Activated naive CD8-positive, alpha-beta T cell treated with anti-CD3 and anti-CD28 coated beads, Interleukin-2, amount 50 U/mL, for 24 hours (primary cell): ENCODE results near the gene SLC9A5.

Experiments
- ATAC-seq: fragments of 150-1000 bp; cut with Tn5 transposase; one replicate; pipeline ENCODE4 v1.10.0; 2021
- DNase-seq: peaks from one replicate; pipeline ENCODE4 v3.0.0; 2021
- H3K27ac Mint-ChIP-seq: one replicate; pipeline ENCODE4 v1.8.0; 2021; ENCODE audit warnings: mild to moderate bottlenecking, mixed read lengths
- H3K27me3 Mint-ChIP-seq: one replicate; pipeline ENCODE4 v1.8.0; 2021; ENCODE audit warnings: mixed read lengths
- H3K36me3 Mint-ChIP-seq: one replicate; pipeline ENCODE4 v1.8.0; 2021; ENCODE audit warnings: low read depth, mixed read lengths
- H3K4me1 Mint-ChIP-seq: one replicate; pipeline ENCODE4 v1.8.0; 2021; ENCODE audit warnings: mixed read lengths
- H3K4me3 Mint-ChIP-seq: one replicate; pipeline ENCODE4 v1.8.0; 2021; ENCODE audit warnings: mild to moderate bottlenecking, moderate library complexity, mixed read lengths
- H3K9me3 Mint-ChIP-seq: one replicate; pipeline ENCODE4 v1.8.0; 2021; ENCODE audit warnings: mixed read lengths

Gene SLC9A5

DNA sequence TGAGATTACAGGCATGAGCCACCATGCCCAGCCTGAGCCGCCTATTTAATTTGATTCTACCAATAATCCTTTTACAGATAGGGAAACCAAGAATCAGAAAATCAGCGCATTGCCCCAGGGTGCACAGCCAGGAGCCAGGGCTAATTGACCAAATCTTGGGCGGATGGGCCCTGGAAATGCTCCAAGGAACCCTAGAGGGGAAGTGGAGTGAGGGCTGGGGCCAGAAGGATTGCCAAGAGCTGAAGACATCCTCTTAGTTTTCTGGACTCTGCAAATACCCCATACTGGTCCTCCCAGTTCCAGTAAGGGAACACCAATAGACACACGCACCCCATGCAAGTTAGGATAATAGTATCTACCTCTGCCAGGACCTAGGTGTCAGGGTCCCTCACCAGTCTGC is 5.3 kb upstream of the SLC9A5 start:
- no peaks in the 10 kb centered on the region for H3K27me3 Mint-ChIP-seq
- H3K4me3 Mint-ChIP-seq: peak overlapping the region; percentile 89
- H3K36me3 Mint-ChIP-seq: peaks cover 8% of the 10 kb centered on the region
- no peak for ATAC-seq
- peaks cover 55% of the 10 kb centered on the region for H3K4me1 Mint-ChIP-seq
- no peaks in the 10 kb centered on the region for H3K9me3 Mint-ChIP-seq
- H3K27ac Mint-ChIP-seq: peak overlapping the region; percentile 91
- no peak for DNase-seq

DNA sequence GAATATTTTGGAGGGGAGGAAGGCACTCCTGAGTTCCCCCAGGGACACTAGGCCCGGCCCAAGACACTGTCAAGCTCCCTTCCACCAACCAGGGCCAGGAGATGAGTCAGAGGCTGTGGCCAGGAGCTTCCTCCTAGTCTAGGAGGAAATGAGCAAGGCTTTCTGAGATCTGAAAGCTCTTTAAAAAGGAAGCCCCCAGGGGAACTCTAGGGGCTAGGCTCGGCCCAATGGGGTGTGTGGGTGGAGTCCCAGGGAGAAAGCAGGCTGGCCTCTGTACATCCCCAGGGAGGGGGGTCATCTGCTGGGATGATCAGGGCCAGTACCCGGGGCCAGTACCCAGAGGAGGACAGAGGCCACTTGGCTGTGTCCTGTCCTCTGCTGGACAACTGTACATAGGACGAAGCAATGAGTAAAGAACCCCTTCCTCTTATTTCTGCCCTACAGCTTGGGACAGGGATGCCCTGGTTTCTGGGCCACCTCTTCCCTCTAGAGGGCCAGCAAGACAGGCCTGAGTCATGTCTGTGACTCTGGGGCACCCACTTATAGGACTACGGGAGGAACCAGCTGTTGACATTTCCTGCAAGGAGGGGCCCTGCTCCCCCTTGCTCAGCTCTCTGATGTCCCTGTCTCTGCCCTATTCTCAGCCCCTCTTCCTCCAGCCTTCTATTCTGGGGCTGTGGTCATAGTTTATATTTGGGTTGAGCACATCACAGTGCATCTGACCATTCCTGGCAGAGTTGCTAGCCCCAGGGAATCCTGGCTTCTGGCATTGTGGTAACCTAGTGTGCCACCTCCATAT is 4.2 kb upstream of the SLC9A5 start:
- Mint-ChIP-seq H3K9me3 (no peaks in the 10 kb centered on the region), H3K4me3 (peak overlapping the region; percentile 89), H3K27ac (peak overlapping the region; percentile 91), H3K36me3 (peaks cover 4% of the 10 kb centered on the region), H3K4me1 (peaks cover 62% of the 10 kb centered on the region), H3K27me3 (peaks cover under 1% of the 10 kb centered on the region)
- DNase-seq: peak; percentile 81
- ATAC-seq: peak; percentile 74

DNA sequence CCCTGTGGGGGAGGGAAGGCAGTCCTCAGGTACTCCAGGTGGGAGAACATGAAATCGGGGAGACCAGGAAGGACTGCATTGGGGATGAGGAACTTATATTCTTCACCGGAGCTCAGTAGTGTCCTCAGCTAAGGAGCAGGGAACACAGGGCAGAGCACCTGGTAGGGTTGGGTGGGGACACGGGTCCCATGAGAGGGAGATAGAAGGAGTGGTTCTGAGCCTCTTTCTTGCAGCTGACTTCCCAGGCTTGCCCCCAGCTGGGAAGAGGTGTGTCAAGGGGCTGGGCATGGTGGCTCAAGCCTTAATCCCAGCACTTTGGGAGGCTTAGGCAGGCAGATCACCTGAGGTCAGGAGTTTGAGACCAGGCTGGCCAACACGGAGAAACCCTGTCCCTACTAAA is 3.6 kb upstream of the SLC9A5 start:
- ATAC-seq: no peak
- Mint-ChIP-seq H3K36me3 (peaks cover 3% of the 10 kb centered on the region), H3K9me3 (no peaks in the 10 kb centered on the region), H3K27ac (peak overlapping the region; percentile 91), H3K4me3 (peak overlapping the region; percentile 89), H3K27me3 (peaks cover 5% of the 10 kb centered on the region), H3K4me1 (peaks cover 67% of the 10 kb centered on the region)
- DNase-seq: no peak

DNA sequence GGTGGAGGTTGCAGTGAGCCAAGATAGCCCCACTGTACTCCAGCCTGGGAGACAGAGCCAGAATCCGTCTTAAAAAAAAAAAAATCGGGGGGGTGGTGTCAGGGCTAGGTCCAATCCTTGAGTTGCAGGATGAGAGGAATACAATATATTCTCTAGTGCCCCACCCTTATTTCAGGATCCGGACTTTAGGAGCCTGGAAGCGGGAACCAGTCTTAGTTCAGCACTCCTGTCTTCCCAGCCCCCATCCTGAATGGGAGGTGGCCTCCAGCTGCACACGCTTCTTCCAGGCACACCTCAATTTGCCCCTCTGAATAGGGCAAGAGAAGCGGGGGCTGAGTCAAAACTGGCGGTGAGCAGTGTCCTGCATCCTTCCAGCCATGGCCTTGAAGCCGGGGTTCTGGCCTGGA is 3.1 kb upstream of the SLC9A5 start:
- ATAC-seq (no peak), DNase-seq (no peak)
- peaks cover 5% of the 10 kb centered on the region for H3K27me3 Mint-ChIP-seq
- H3K27ac Mint-ChIP-seq: no peak overlapping the region
- peaks cover 3% of the 10 kb centered on the region for H3K36me3 Mint-ChIP-seq
- peak overlapping the region; percentile 89 for H3K4me3 Mint-ChIP-seq
- H3K9me3 Mint-ChIP-seq: no peaks in the 10 kb centered on the region
- peaks cover 67% of the 10 kb centered on the region for H3K4me1 Mint-ChIP-seq

DNA sequence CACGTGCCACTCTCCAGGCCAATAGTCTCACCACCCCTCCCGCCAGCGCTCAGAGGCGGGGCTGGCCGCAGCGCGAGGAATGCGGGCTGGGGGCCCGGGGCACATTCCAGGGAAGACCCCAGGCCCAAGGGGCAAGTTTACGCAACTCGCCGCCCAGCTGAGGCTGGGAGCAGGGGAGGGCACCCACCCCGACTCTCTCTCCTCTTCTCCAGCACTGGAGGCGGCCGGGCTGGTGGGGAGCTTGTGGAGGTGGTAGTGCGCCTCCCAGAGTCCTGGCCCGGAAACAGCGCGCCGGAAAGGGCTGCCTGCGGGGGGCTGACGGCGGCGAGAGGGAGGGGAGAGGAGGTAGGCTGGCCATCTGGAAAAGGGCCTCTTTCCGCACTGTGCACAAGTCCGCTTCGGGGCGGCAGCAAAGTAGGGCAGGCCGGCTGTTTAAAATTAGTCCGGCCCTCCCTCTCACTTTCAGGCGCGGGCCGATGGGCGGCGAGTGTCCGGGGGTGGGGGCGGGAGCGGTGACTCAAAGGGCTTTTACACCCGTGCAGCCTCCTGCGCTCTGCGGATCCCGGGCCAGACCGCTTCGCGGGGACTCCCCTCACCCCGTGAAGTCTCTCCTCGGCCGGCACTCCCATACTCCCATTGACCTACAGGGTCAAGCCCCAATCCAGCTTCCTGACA is 2.6 kb upstream of the SLC9A5 start:
- peaks cover 64% of the 10 kb centered on the region for H3K4me1 Mint-ChIP-seq
- H3K9me3 Mint-ChIP-seq: no peaks in the 10 kb centered on the region
- H3K36me3 Mint-ChIP-seq: peaks cover 3% of the 10 kb centered on the region
- H3K27me3 Mint-ChIP-seq: peaks cover 5% of the 10 kb centered on the region
- H3K4me3 Mint-ChIP-seq: peak overlapping the region; percentile 89
- peak overlapping the region; percentile 83 for H3K27ac Mint-ChIP-seq
- ATAC-seq (peak; percentile 14), DNase-seq (peak; percentile 75)

DNA sequence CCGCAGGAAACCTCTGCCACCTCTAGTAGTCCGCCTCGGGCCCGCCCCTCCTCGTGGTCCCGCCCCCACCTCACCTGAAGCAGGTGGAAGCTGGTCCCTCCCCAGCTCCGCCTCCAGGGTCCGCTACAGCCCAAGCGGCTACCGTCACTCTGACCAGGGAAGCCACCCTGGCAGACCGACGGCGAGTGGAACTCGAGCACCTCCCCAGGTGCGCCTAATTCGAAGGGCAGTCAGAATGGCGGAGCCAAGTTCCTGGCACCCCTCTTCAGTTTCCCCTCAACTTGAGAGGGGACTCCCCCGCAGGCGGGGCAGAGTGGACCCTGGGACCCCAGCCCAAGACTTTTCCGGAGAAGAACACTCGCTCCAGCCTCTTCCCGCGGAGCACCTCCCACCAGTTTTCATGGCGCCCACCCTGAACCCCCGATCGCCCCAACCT is 2.0 kb upstream of the SLC9A5 start:
- peak; percentile 0 for ATAC-seq

DNA sequence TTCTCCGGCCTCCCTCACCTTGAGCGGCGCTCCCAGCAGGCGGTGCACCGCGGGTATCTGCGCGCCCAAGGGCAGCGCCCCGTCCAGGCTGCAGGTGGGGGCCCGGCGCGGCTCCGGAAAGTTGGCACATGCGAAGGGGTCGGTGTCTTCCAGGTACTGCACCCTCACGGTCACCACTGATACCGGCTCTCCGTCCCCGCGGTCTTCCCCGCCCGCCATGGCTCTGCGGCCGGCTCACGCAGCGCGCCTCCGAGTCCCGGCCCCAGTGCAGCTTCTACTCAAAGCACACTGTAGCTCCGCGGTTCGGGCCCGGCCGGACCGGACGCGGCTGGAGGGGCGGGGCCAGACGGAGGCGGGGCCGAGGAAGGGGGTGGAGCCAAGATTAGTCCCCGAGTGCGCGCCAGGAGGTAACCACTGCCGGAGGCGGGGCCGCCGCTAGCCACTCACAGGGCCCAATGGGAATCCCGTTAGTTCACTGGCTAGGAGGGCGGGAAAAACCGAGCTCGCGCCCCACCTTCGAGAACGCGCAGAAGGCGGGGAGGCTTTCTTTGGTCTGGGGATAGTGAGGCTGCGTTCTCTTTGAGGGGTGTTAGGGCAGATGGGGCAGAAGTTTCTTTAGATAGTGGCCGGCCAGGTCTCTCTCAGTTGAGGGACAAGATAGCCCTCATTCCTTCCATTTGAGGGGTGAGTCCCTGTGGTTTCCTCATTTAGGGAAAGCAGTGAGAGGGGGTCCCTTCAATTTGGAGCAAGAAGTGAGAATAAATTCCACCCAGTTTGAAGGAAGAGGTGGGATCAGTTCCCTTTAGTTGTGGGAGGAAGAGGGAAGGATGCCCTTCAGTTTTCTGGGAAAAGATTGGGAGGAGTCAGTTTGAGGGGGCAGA is 1.3 kb upstream of the SLC9A5 start, which contains the start of gene FHOD1:
FHOD1 (minus strand) TSS at position 290 of the 881 bp plus-strand sequence; CDS start at position 219, 71 bp downstream.
- DNase-seq (peak; percentile 100), ATAC-seq (peak; percentile 58)
- H3K4me1 Mint-ChIP-seq: peaks cover 53% of the 10 kb centered on the region
- H3K27me3 Mint-ChIP-seq: peaks cover 5% of the 10 kb centered on the region
- peak within 1 kb of the TSS; percentile 83 for H3K27ac Mint-ChIP-seq
- no peaks in the 10 kb centered on the region for H3K9me3 Mint-ChIP-seq
- H3K4me3 Mint-ChIP-seq: peak within 1 kb of the TSS; percentile 89
- H3K36me3 Mint-ChIP-seq: peaks cover 2% of the 10 kb centered on the region

More for the DNA sequence above, 2.0 kb upstream of the SLC9A5 start:
- peaks cover 5% of the 10 kb centered on the region for H3K27me3 Mint-ChIP-seq
- H3K9me3 Mint-ChIP-seq: no peaks in the 10 kb centered on the region
- DNase-seq: no peak
- peaks cover 58% of the 10 kb centered on the region for H3K4me1 Mint-ChIP-seq
- peak overlapping the region; percentile 83 for H3K27ac Mint-ChIP-seq
- H3K36me3 Mint-ChIP-seq: peaks cover 3% of the 10 kb centered on the region
- H3K4me3 Mint-ChIP-seq: peak overlapping the region; percentile 89

DNA sequence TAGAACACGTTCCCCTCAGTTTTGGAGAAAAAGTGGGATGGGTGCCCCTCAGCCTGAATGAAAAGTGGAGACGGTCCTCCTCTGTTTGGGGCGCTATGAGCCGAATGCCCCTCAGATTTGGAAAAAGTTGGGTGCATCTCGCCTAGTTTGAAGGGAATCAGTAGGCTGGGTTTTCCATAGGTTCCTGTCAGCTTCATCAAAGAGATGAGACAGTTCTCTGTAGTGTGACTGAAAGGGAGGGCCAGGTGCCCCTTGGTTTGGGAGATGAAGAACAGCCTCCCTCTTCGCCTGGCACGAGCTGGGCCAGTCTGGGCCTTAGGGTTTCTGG is 742 bp upstream of the SLC9A5 start:
- peaks cover 5% of the 10 kb centered on the region for H3K27me3 Mint-ChIP-seq
- H3K4me3 Mint-ChIP-seq: peak overlapping the region; percentile 89
- peaks cover 50% of the 10 kb centered on the region for H3K4me1 Mint-ChIP-seq
- no peak for DNase-seq
- ATAC-seq: no peak
- H3K36me3 Mint-ChIP-seq: no peaks in the 10 kb centered on the region
- H3K27ac Mint-ChIP-seq: peak overlapping the region; percentile 83
- H3K9me3 Mint-ChIP-seq: no peaks in the 10 kb centered on the region

DNA sequence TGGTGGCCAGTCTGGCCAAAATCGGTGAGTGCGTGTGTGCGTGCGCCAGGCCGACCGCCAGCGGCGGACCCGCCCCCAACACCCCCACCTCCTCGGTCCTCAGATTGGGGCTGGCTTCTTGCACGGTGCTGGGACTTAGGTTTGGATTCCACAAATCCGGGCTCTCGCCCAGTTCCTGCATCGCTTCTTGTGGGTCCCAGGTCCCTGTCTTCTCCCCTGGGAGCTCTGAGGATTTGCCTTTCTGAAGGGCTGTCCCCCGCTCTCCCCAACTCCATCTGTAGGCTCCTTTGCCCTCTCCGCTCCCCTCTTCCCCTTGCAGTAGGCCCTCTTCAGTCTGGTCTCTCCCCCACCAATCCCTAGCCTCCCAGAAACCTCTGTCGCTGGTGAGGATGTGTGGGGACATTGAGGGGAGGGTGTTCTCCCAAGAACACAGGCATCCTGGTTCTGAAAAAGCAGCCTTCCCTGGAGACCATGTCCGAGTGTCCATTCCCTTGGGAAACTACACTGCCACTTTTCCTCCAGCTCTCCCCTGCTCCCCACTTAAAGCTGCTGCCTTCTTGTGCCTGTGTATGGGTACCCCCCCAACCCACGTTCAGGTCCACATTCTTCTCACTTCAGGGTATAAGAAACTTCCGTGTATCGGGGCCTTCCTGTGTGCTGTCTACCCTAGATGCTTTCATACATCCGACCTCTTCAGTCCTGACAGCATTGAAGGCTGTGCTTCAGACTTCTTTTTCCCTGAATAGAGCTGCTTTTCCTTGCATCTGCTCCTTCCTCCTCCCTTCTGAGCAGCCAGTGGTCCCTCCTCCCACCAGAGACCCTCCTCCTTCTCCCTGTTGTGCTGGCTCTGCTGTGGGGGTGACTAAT is 632 bp downstream of the SLC9A5 start:
- no peaks in the 10 kb centered on the region for H3K9me3 Mint-ChIP-seq
- DNase-seq (no peak), ATAC-seq (no peak)
- no peaks in the 10 kb centered on the region for H3K36me3 Mint-ChIP-seq
- peaks cover 5% of the 10 kb centered on the region for H3K27me3 Mint-ChIP-seq
- peaks cover 36% of the 10 kb centered on the region for H3K4me1 Mint-ChIP-seq
- H3K27ac Mint-ChIP-seq: peak overlapping the region; percentile 79
- peak overlapping the region; percentile 89 for H3K4me3 Mint-ChIP-seq

DNA sequence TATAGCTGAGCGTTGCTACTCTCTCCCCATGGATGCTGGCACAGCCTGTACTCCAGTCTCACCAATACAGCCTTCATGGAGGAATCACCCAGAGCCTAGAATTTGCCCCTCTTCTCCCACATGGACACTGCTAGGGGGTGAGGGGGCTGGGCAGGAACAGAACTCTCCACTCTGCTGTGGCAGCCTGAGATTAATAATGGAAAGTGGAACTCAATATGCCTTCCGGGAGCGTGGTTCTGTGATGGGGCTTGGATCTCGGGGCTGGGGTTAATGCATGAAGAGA is 1.2 kb downstream of the SLC9A5 start:
- DNase-seq (no peak), ATAC-seq (no peak)
- H3K4me1 Mint-ChIP-seq: peaks cover 30% of the 10 kb centered on the region
- H3K9me3 Mint-ChIP-seq: no peaks in the 10 kb centered on the region
- no peaks in the 10 kb centered on the region for H3K36me3 Mint-ChIP-seq
- H3K4me3 Mint-ChIP-seq: peak overlapping the region; percentile 89
- H3K27me3 Mint-ChIP-seq: peaks cover 5% of the 10 kb centered on the region
- H3K27ac Mint-ChIP-seq: peak overlapping the region; percentile 79

DNA sequence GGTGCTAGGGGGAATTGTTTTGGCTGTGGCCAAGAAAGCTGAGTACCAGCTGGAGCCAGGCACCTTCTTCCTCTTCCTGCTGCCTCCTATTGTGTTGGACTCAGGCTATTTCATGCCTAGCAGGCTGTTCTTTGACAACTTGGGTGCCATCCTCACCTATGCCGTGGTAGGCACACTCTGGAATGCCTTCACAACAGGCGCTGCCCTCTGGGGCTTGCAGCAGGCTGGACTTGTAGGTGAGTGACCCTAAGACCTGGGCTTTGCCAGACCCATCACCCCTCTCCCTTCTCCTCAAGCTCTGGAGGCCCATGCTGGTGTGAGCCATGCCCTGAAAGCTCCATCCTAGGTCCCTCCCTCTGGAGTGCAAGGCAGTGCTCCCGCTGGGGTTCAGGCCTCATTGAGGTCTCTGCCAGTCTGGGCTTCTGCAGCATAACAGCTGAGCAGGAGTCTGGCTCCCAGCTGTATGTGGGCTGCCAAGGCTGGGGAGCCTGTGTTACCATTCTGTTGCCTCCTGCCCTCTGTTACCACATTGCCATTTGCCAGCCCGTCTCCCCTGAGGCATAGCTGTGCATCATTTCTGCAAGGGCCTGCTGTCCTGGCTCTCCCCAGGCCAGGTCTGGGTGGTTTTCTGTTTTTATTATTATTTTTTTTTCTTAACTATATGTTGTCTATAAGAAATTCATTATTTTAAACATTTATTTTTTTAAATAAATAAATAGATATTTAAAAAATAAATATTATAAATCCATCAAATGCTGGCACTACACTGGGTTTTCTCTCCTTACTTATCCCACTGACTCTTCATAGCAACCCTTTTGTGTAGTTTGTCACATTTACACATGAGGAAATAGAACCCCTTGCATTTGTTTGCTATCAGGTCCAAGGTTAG is 4.1 kb downstream of the SLC9A5 start:
- H3K27ac Mint-ChIP-seq: no peak overlapping the region
- H3K27me3 Mint-ChIP-seq: peaks cover 8% of the 10 kb centered on the region
- H3K4me3 Mint-ChIP-seq: no peak overlapping the region
- peaks cover 5% of the 10 kb centered on the region for H3K36me3 Mint-ChIP-seq
- no peak for DNase-seq
- no peaks in the 10 kb centered on the region for H3K9me3 Mint-ChIP-seq
- peaks cover 17% of the 10 kb centered on the region for H3K4me1 Mint-ChIP-seq
- ATAC-seq: no peak

DNA sequence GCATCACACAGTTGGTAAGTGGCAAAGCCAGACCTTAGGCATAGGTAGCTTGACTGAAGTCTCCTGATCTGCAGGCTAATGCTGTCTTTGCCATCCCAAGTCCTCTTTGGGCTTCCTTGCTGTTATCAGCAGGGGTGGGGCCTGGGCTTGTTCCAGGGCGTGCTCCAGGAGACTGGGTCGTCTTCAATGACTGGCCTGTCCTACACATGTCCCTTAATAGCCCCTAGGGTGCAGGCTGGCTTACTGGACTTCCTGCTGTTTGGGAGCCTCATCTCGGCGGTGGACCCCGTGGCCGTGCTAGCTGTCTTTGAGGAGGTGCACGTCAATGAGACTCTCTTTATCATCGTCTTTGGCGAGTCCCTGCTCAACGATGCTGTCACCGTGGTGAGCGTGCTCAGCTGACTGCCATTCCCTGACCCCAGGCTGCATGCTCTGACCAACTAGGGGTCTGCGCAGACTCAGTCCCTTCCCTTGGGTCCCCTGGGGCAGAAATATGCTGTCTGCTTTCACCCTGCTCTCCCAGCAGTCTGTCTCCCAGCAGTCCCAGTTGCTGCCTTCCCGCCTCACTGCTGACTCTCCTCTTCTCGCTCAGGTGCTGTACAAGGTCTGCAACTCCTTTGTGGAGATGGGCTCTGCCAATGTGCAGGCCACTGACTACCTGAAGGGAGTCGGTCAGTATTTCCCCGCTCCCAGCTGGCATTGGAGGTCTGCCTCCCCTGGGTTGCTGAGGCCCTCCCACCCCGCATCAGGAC is 6.2 kb downstream of the SLC9A5 start:
- DNase-seq: no peak
- H3K4me3 Mint-ChIP-seq: no peak overlapping the region
- peaks cover 2% of the 10 kb centered on the region for H3K4me1 Mint-ChIP-seq
- peaks cover 4% of the 10 kb centered on the region for H3K27me3 Mint-ChIP-seq
- H3K9me3 Mint-ChIP-seq: no peaks in the 10 kb centered on the region
- no peak overlapping the region for H3K27ac Mint-ChIP-seq
- H3K36me3 Mint-ChIP-seq: peaks cover 5% of the 10 kb centered on the region
- no peak for ATAC-seq
